Measurements from ENCODE around the gene IVNS1ABP. TPM values are rescaled to one million over a fixed set of nuclear protein-coding genes. Genes with fewer than 3 reads are reported as not detected.

Gene IVNS1ABP
- total RNA-seq, 6 experiments from 2014 or later = 34.1 to 52.4 (median 41.2) TPM

GRCh38 chr1:185305419-185305818 lies 11.6 kb downstream of the IVNS1ABP start:
- no peak overlapping the region; the same call in 1 of the 2 replicates for H3K27ac Mint-ChIP-seq
- TF ChIP-seq CTCF (IDR thresholded peaks at IDR 0.05) = no peak

GRCh38 chr1:185300152-185300551 lies 16.9 kb downstream of the IVNS1ABP start:
- Mint-ChIP-seq H3K9me3 (no peaks in the 10 kb centered on the region), H3K4me3 (no peak overlapping the region), H3K27ac (no peak overlapping the region), H3K4me1 (ENCODE audit: low read depth) (peaks cover 18% of the 10 kb centered on the region), H3K36me3 (ENCODE audit: low read depth) (peaks cover 46% of the 10 kb centered on the region), H3K27me3 (ENCODE audit: insufficient read depth) (no peaks in the 10 kb centered on the region)
- no peak for TF ChIP-seq CTCF (IDR thresholded peaks at IDR 0.05)
- DNase-seq = no peak

More at GRCh38 chr1:185305419-185305818, 11.6 kb downstream of the IVNS1ABP start:
- no peak for DNase-seq
- Mint-ChIP-seq H3K4me3 (no peak overlapping the region), H3K27me3 (ENCODE audit: insufficient read depth) (no peaks in the 10 kb centered on the region), H3K9me3 (no peaks in the 10 kb centered on the region), H3K36me3 (ENCODE audit: low read depth) (peaks cover 60% of the 10 kb centered on the region), H3K4me1 (ENCODE audit: low read depth) (peaks cover 16% of the 10 kb centered on the region; the same call in 1 of the 2 replicates)

GRCh38 chr1:185297982-185298381 lies 19.1 kb downstream of the IVNS1ABP start:
- no peak overlapping the region for H3K4me3 Mint-ChIP-seq
- peak overlapping the region; percentile 6; the same call in 1 of the 2 replicates for H3K27ac Mint-ChIP-seq
- peaks cover 6% of the 10 kb centered on the region for H3K4me1 Mint-ChIP-seq (ENCODE audit: low read depth)
- TF ChIP-seq CTCF (IDR thresholded peaks at IDR 0.05) = no peak
- peaks cover 46% of the 10 kb centered on the region for H3K36me3 Mint-ChIP-seq (ENCODE audit: low read depth)
- DNase-seq = no peak
- no peaks in the 10 kb centered on the region for H3K9me3 Mint-ChIP-seq
- no peaks in the 10 kb centered on the region for H3K27me3 Mint-ChIP-seq (ENCODE audit: insufficient read depth)

- Mint-ChIP-seq H3K27ac (no peak overlapping the region), H3K27me3 (ENCODE audit: insufficient read depth) (no peaks in the 10 kb centered on the region), H3K4me1 (ENCODE audit: low read depth) (peaks cover 6% of the 10 kb centered on the region), H3K4me3 (no peak overlapping the region), H3K9me3 (no peaks in the 10 kb centered on the region), H3K36me3 (ENCODE audit: low read depth) (peaks cover 31% of the 10 kb centered on the region)
- DNase-seq = no peak
- no peak for TF ChIP-seq CTCF (IDR thresholded peaks at IDR 0.05)
Observed at GRCh38 chr1:185295091-185295490, 22.0 kb downstream of the IVNS1ABP start.

- peaks cover 1% of the 10 kb centered on the region; the same call in 1 of the 2 replicates for H3K27me3 Mint-ChIP-seq (ENCODE audit: insufficient read depth)
- no peaks in the 10 kb centered on the region for H3K9me3 Mint-ChIP-seq
- no peak overlapping the region for H3K4me3 Mint-ChIP-seq
- no peak for DNase-seq
- H3K36me3 Mint-ChIP-seq (ENCODE audit: low read depth) = peaks cover 25% of the 10 kb centered on the region
- no peak overlapping the region for H3K27ac Mint-ChIP-seq
- TF ChIP-seq CTCF (IDR thresholded peaks at IDR 0.05) = no peak
- peaks cover 6% of the 10 kb centered on the region for H3K4me1 Mint-ChIP-seq (ENCODE audit: low read depth)
Observed at GRCh38 chr1:185293967-185294542, 23.0 kb downstream of the IVNS1ABP start.
